SJCRH30 (cell line): ENCODE measurements around the gene ITGA7. TPM values are rescaled to one million over a fixed set of nuclear protein-coding genes. Genes with fewer than 3 reads are reported as not detected.

Experiments used
- DNase-seq, 2 experiments: peaks; one replicate each; pipeline ENCODE4 v3.0.0-alpha.2; 2015 to 2020
- H3K27ac ChIP-seq: fragments of 250-450 bp; sonication (Bioruptor Pico); 2 replicates; pipeline ENCODE4 v1.5.1; 2020; ENCODE audit warnings: mild to moderate bottlenecking, moderate library complexity
- H3K27me3 ChIP-seq: fragments of 250-450 bp; sonication (Bioruptor Pico); 2 replicates; pipeline ENCODE4 v1.5.1; 2020; ENCODE audit warnings: mild to moderate bottlenecking, moderate library complexity
- H3K36me3 ChIP-seq: fragments of 250-450 bp; sonication (Bioruptor Pico); 2 replicates; pipeline ENCODE4 v1.5.1; 2020; ENCODE audit warnings: mild to moderate bottlenecking, moderate library complexity
- H3K4me1 ChIP-seq: fragments of 250-450 bp; sonication (Bioruptor Pico); 2 replicates; pipeline ENCODE4 v1.5.1; 2020; ENCODE audit warnings: mild to moderate bottlenecking, moderate library complexity
- H3K4me3 ChIP-seq: fragments of 250-450 bp; sonication (Bioruptor Pico); 2 replicates; pipeline ENCODE4 v1.5.1; 2020; ENCODE audit warnings: mild to moderate bottlenecking, moderate library complexity
- H3K9me3 ChIP-seq: fragments of 250-450 bp; sonication (Bioruptor Pico); replicated peaks from 2 replicates; pipeline ENCODE4 v1.5.1; 2020; ENCODE audit warnings: mild to moderate bottlenecking, moderate library complexity
- total RNA-seq: library from RNA; depleted of rRNA; stranded (reverse); fragments of >200 nt; shearing (Covaris generic); gene quantifications from 2 replicates; pipeline ENCODE4 v1.2.3, GENCODE V29; 2014; rRNA removed

Gene ITGA7
- 21.8 and 27.1 TPM in 2 replicates for total RNA-seq

DNA sequence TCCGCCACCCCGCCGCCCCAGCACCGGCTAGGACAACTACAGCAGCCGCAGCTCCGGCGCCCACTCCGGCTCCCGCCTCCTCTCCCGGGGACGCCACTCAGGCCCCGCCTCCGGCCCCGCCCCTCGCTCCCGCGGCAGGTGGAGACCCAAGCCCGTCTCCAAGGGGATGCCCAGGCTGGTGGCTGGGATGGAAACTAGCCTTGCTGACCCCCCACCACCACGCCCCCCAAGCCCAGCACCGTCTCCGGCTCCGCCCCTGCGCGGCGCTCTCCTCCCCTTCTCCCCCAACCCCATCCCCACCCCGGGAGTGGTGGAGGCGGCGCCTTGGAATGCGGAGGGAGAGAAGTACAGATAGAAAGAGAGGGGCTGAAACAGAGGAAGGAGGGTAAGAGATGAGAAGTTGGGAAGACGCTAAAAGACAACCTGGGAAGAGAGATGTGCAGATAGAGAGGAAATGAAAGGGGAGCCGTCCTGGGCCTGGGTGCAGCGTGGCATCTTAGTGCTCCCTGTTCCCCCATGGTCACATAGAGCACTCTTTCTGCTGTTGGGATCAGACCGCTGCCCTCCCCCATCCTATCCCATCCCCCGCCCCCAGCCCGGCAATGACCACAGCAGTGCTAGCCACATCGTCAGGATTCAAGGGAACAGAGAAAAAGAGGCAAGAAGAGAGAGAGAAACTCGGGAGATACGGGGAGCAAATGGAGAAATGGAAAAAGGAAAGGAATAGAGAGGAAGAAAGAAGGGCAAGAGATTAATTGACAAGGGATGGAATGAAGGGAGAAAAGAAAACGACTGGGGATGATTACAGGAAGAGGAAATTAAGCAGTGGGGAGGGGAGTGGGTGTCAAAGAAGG, at the start of gene ITGA7:
Gene ITGA7, minus strand, starts transcription at position 64 of the 854 bp plus-strand sequence. CDS start 222 bp downstream, outside the sequence.
- Histone ChIP-seq H3K4me1 (peaks cover 39% of the 10 kb centered on the region), H3K27ac (no peak within 1 kb of the TSS), H3K4me3 (peak within 1 kb of the TSS; percentile 70), H3K9me3 (no peaks in the 10 kb centered on the region), H3K36me3 (no peaks in the 10 kb centered on the region), H3K27me3 (no peaks in the 10 kb centered on the region; the same call in 1 of the 2 replicates)
- DNase-seq, result peak; percentile 70 to 73

- H3K4me3 ChIP-seq, result no peak overlapping the region
- DNase-seq, result no peak
- peaks cover 71% of the 10 kb centered on the region for H3K36me3 ChIP-seq
- no peaks in the 10 kb centered on the region for H3K9me3 ChIP-seq
- no peaks in the 10 kb centered on the region for H3K27me3 ChIP-seq
- H3K4me1 ChIP-seq, result no peaks in the 10 kb centered on the region
- no peak overlapping the region for H3K27ac ChIP-seq
Measured at GRCh38 chr12:55755246-55755645, 47.5 kb upstream of the ITGA7 start.

GRCh38 chr12:55748230-55748993, 40.7 kb upstream of the ITGA7 start:
- peaks cover 7% of the 10 kb centered on the region for H3K4me1 ChIP-seq
- no peak for DNase-seq
- no peaks in the 10 kb centered on the region for H3K9me3 ChIP-seq
- H3K36me3 ChIP-seq, result peaks cover 26% of the 10 kb centered on the region
- H3K27ac ChIP-seq, result no peak overlapping the region
- no peak overlapping the region for H3K4me3 ChIP-seq
- no peaks in the 10 kb centered on the region for H3K27me3 ChIP-seq

- DNase-seq, result no peak
- Histone ChIP-seq H3K36me3 (peaks cover 12% of the 10 kb centered on the region), H3K9me3 (no peaks in the 10 kb centered on the region), H3K4me1 (peaks cover 7% of the 10 kb centered on the region), H3K4me3 (no peak overlapping the region), H3K27me3 (no peaks in the 10 kb centered on the region), H3K27ac (no peak overlapping the region)
Measured at GRCh38 chr12:55746913-55747231, 39.2 kb upstream of the ITGA7 start.

GRCh38 chr12:55746174-55746912, 38.6 kb upstream of the ITGA7 start:
- no peaks in the 10 kb centered on the region for H3K27me3 ChIP-seq
- H3K4me3 ChIP-seq, result no peak overlapping the region
- H3K36me3 ChIP-seq, result peaks cover 12% of the 10 kb centered on the region; the same call in 1 of the 2 replicates
- no peaks in the 10 kb centered on the region for H3K9me3 ChIP-seq
- DNase-seq, result no peak
- peaks cover 7% of the 10 kb centered on the region for H3K4me1 ChIP-seq
- no peak overlapping the region for H3K27ac ChIP-seq

GRCh38 chr12:55745361-55746173, 37.9 kb upstream of the ITGA7 start:
- Histone ChIP-seq H3K4me1 (peaks cover 7% of the 10 kb centered on the region), H3K27ac (no peak overlapping the region), H3K4me3 (peak overlapping the region; percentile 33), H3K9me3 (no peaks in the 10 kb centered on the region), H3K36me3 (0 out of 2 replicates have a peak, but pooled peaks cover 7% of the 10 kb centered on the region), H3K27me3 (no peaks in the 10 kb centered on the region)
- peak; percentile 32 to 74 for DNase-seq

- peak overlapping the region; percentile 68 for H3K4me3 ChIP-seq
- H3K4me1 ChIP-seq, result peaks cover 7% of the 10 kb centered on the region
- no peaks in the 10 kb centered on the region for H3K27me3 ChIP-seq
- H3K9me3 ChIP-seq, result no peaks in the 10 kb centered on the region
- no peak overlapping the region for H3K27ac ChIP-seq
- peak in 1 of 2 experiments; percentile 29 for DNase-seq
- H3K36me3 ChIP-seq, result 0 out of 2 replicates have a peak, but pooled peaks cover 7% of the 10 kb centered on the region
Measured at GRCh38 chr12:55744340-55745030, 36.8 kb upstream of the ITGA7 start.

DNA sequence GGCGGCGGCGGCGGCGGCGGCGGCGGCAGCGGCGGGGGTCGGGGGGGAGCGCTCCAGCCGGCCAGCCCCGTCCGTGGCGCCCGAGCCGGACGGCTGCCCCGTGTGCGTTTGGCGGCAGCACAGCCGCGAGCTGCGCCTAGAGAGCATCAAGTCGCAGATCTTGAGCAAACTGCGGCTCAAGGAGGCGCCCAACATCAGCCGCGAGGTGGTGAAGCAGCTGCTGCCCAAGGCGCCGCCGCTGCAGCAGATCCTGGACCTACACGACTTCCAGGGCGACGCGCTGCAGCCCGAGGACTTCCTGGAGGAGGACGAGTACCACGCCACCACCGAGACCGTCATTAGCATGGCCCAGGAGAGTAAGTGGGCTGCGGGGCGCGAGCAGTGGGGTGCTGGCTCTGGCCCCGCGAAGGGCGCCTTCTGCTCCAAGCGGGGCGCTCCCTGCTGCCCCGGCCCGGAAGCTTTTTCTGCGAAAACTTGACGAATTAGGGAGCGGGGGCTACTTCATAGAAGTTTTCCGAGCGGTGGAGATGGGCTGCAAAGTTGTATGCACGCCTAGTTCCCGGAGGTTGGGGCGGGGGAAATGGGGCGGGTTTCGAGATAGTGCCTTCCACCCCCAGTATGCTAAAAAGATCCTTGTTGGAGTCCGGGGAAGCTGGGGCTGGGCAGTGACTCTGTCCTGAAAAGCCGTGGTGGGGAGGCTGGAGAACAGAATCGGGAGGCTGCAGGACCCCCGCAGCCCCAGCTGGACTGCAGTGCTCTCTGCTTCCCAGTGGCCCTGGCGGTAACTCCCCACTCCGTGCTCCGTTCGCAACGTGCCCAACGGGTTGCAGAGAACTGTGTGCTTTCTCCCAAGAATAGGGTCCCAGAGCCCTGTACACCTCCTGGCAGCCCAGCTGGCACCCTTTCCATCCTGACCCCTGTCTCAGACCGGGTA, 36.0 kb upstream of the ITGA7 start:
- no peaks in the 10 kb centered on the region for H3K27me3 ChIP-seq
- H3K9me3 ChIP-seq, result no peaks in the 10 kb centered on the region
- H3K4me3 ChIP-seq, result peak overlapping the region; percentile 68
- H3K36me3 ChIP-seq, result 0 out of 2 replicates have a peak, but pooled peaks cover 3% of the 10 kb centered on the region
- H3K4me1 ChIP-seq, result peaks cover 7% of the 10 kb centered on the region
- DNase-seq, result peak; percentile 57 to 65
- H3K27ac ChIP-seq, result no peak overlapping the region; the same call in 1 of the 2 replicates

GRCh38 chr12:55742719-55743405, 35.2 kb upstream of the ITGA7 start, which contains the start of gene GDF11:
TSS of gene GDF11 (plus strand) at chr12:55743122. CDS start at chr12:55743317, 195 bp downstream.
- no peak within 1 kb of the TSS; the same call in 1 of the 2 replicates for H3K27ac ChIP-seq
- DNase-seq, result peak; percentile 79 to 83
- H3K36me3 ChIP-seq, result 0 out of 2 replicates have a peak, but pooled peaks cover 3% of the 10 kb centered on the region
- H3K4me3 ChIP-seq, result peak within 1 kb of the TSS; percentile 68
- no peaks in the 10 kb centered on the region for H3K27me3 ChIP-seq
- peaks cover 8% of the 10 kb centered on the region for H3K4me1 ChIP-seq
- no peaks in the 10 kb centered on the region for H3K9me3 ChIP-seq

DNA sequence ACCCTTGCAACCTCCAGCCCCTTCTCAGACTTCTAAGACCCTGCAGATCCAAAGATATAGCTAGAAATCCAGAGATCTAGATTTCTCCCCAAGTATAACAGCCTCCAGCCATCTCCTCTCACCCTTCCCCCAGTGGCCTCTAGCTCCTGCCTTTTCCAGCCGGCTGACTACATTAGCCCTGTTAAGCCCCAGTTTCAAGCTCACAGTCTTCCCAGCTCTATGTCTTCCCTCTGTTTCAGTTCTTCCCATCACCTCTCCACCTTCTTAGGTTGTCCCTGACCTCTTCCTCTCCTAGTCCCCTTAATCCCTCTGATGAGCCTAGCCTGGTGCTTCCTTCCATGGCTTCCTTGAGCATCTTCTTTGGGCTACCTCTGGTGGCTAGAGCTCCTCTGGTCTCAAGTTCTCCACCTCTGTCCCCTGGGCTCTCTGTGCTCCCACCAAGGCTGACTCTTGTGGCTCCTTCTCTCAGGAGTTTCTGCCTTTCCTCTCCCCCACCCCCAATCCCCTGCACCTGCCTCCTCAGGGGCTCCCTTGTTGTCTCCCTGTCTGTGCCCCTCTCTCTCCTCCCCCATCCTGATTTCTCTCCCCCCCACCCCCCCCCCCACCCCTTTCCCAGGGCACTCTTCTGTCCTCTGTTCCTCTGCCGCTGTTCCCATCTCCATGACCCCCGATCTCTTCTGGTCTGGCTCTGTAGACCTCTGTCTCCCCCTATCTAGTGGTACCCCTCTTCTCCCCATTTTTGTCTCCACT, 34.4 kb upstream of the ITGA7 start:
- Histone ChIP-seq H3K36me3 (no peaks in the 10 kb centered on the region), H3K27me3 (no peaks in the 10 kb centered on the region), H3K9me3 (no peaks in the 10 kb centered on the region), H3K4me1 (peaks cover 15% of the 10 kb centered on the region), H3K27ac (no peak overlapping the region), H3K4me3 (peak overlapping the region; percentile 46)
- DNase-seq, result no peak

GRCh38 chr12:55739025-55739378, 31.3 kb upstream of the ITGA7 start:
- H3K36me3 ChIP-seq, result no peaks in the 10 kb centered on the region
- no peak overlapping the region for H3K27ac ChIP-seq
- H3K9me3 ChIP-seq, result no peaks in the 10 kb centered on the region
- no peak for DNase-seq
- peaks cover 10% of the 10 kb centered on the region; the same call in 1 of the 2 replicates for H3K4me1 ChIP-seq
- H3K27me3 ChIP-seq, result no peaks in the 10 kb centered on the region
- peak overlapping the region; percentile 57 for H3K4me3 ChIP-seq
